Suppressor macrophage (primary cell): ENCODE data around the gene OR11A1.
"Not testable (repeated sequence)": the region's sequence is repeated elsewhere in the genome, so short reads cannot be mapped to it uniquely, and the experiment has no call there.

Experiments
- DNase-seq, 4 experiments: peaks; one replicate each; pipeline ENCODE4 v3.0.0-alpha.2; 2020 to 2022

OR11A1 gene

GRCh38 chr6:29478740-29479139 is 21.9 kb upstream of the OR11A1 start:
- DNase-seq = no peak

GRCh38 chr6:29477923-29478450 is 21.1 kb upstream of the OR11A1 start:
- no peak for DNase-seq

DNA sequence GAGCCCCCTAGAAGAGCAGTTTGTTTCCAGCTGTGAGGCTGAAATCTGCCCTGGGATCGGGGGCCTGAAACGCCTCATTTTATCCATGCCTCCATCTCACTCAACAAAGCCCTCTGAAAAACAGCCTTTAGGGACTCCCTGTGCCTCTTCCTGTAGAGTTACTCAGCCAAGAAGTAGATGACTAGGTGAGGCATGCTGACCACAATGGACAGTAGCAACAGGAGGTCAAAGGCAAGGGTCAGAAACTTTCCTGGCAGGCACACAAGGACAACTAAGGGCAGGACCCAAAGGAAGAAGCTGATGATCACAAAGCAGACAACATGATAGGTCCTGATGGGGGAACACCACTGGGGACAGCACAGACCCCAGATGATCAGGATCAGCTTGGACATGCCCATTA is 18.1 kb upstream of the OR11A1 start:
- no peak for DNase-seq

- DNase-seq = no peak
These were observed 9.4 kb upstream of the OR11A1 start for GRCh38 chr6:29466241-29466640.

DNA sequence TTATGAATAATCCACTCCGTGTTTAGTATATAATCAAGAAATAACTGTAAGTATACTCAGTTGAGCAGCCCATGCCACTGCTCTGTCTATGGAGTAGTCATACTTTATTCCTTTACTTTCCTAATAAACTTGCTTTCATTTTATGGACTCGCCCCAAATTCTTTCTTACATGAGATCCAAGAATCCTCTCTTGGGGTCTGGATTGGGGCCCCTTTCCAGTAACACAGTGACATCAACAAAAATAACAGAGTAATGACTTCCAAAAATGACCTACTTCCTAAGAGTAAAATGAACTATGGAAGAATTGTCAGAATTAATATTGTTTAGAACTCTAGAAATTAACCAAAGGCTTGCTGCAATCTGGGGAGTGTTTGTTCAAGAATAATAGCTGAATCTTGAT is 8.9 kb upstream of the OR11A1 start:
- DNase-seq = no peak

DNA sequence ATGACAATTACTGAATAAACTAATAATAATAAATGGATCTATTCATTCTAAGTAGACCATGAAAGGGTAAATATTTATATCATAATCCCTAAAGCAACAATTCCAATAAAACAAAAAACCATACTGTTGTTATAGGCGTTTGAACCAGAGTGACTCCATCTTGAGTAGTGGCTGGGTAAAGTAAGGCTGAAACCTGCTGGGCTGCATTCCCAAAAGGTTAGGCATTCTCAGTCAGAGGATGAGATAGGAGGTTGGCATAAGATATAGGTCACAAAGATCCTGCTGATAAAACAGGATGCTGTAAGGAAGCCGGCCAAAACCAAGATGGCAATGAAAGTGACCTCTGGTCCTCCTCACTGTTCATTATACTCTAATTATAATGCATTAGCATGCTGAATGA is 8.4 kb upstream of the OR11A1 start:
- no peak for DNase-seq

DNA sequence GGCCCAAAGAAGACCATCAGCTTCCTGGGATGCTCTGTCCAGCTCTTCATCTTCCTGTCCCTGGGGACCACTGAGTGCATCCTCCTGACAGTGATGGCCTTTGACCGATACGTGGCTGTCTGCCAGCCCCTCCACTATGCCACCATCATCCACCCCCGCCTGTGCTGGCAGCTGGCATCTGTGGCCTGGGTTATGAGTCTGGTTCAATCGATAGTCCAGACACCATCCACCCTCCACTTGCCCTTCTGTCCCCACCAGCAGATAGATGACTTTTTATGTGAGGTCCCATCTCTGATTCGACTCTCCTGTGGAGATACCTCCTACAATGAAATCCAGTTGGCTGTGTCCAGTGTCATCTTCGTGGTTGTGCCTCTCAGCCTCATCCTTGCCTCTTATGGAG is 5.2 kb upstream of the OR11A1 start:
- no peak for DNase-seq

- no peak for DNase-seq
These were observed 4.3 kb upstream of the OR11A1 start for GRCh38 chr6:29461021-29461814.

GRCh38 chr6:29451471-29452193 is 5.2 kb downstream of the OR11A1 start:
- no peak for DNase-seq

DNA sequence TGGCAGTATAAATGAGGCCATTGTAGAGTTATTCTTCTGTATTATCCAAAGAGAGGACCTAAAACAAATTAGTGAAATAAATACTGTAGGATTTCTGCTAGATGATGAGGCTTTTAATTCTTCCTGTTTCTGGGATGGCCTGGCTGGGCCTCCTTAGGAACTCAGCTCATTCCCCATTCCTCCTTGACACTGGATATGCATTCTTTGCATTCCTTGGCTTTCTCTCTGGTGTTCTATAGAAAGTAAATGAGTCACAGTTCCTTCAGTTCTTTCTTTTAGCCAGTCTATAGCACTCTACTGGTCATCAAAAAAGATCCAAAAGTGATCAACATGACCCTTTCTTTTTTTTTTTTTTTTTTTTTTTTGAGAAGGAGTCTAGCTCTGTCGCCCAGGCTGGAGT is 9.2 kb downstream of the OR11A1 start:
- DNase-seq = no peak

GRCh38 chr6:29444031-29444430 is 12.8 kb downstream of the OR11A1 start:
- not testable (repeated sequence) for DNase-seq

- DNase-seq = no peak
These were observed 14.2 kb downstream of the OR11A1 start for GRCh38 chr6:29442719-29443118.

DNA sequence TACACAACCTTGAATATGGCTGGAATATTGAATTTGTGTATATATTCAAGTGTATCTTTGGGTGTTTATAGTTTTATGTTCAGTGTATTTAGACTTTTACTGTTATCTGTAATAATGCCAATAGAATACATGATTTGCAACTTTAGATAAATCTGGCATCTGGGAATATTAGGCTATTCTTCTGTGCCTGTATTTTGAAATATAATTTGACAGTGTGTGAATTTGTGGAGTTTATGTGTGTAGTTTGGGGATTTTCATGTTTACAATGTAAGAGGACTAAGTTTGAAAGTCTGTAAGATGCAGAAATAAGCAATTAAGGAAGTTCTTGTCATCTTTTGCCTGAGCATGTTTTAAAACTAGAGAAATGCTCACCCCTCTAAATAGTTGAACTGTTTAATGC is 17.9 kb downstream of the OR11A1 start, which contains the start of gene OR10C1:
OR10C1 (plus strand) TSS at position 301 of the 400 bp plus-strand sequence. CDS start 710 bp downstream, outside the sequence.
- no peak for DNase-seq

DNA sequence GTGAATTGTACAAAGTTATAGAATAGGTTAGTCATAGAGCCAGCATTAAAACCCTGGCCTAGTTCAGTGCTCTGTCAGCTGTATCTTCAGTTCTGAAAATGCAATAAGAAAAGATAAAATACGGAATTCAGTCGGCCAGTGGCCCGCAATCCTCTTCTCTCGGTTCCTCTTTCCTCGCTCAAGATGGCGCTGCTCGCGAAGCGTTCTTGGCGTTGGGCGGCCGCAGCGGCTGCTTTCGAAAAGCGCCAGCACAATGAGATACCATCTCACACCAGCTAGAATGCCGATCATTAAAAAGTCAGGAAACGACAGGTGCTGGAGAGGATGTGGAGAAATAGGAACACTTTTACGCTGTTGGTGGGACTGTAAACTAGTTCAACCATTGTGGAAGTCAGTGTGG is 20.1 kb downstream of the OR11A1 start:
- DNase-seq = not testable (repeated sequence)

GRCh38 chr6:29426654-29427053 is 30.2 kb downstream of the OR11A1 start:
- no peak for DNase-seq

GRCh38 chr6:29425075-29425474 is 31.8 kb downstream of the OR11A1 start:
- no peak for DNase-seq

- DNase-seq = no peak
These were observed 32.3 kb downstream of the OR11A1 start for GRCh38 chr6:29424575-29424974.

DNA sequence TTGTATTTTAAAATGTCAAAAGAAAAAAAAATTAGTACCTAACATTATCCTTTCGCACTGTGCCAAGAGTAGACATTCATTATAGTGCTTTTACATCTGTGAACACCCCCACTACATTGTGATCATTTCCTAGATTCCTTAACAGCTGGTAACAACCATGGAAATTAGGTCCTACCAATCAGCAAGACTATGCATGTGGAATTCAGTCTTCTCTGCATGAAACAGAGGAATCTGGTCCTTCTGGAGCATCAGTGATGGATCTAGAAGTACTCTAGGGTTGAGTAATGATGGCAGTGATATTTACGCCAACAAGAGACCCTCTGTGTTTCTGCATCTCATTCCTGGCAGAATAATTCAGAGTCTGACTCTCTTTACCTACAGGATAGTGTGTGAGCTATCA is 32.7 kb downstream of the OR11A1 start:
- DNase-seq = no peak

GRCh38 chr6:29419516-29419915 is 37.4 kb downstream of the OR11A1 start:
- DNase-seq = no peak

DNA sequence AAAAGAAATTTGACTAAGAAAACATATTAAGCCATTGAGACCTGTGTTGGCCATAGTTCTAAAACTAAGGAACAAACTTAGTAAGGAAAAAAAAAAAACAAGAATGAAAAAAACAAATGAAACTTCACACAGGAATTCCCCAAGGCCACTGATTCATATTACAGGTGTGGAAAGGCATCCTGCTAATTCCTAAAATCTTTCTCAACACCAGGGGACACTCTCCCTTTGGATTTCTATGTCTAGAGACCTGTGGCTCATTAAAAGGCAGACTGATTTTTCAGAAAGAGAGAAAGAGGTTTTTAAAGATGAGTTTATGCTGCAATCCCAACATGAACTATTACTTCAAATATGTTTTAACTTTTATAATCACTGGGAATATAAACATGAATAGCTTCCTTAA is 42.3 kb downstream of the OR11A1 start, which contains the start of gene OR12D1:
OR12D1 (plus strand) TSS at position 341 of the 400 bp plus-strand sequence.
- DNase-seq = no peak

DNA sequence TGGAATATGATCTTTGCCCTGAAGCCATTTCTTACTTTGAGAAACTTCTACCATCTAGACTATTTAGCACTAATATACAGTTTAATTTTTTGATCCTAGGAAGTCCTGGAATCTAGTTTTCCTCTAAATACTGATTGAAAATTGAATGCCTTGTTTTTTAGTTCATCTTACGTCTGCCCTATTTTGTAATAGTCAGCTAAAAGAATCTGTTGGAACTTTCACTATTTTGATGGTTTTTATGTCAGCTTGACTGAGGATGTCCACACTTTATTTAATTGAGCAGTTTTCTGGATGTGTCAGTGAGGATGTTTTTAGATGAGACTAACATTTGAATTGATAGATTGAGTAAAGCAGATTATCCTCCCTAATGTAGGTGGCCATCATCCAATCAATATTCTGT is 53.1 kb downstream of the OR11A1 start:
- DNase-seq = no peak

DNA sequence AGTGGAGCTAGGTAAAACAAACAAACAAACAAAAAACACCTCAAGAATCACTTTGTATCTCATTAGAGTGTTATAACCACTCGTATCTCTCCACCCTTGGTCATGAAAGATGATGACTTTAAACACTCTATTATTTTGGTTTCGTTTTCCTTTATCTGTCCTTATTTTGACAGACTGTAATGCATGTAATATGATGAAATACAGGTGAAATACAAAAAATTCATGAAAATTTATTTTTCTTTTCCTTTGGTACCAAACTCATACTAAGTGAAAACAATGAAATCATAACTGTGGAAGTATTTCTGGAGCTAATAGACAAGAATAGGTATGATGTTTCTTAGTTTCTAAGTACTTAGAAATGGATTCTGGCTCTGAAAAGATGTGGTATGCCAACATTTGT is 57.3 kb downstream of the OR11A1 start:
- no peak for DNase-seq

DNA sequence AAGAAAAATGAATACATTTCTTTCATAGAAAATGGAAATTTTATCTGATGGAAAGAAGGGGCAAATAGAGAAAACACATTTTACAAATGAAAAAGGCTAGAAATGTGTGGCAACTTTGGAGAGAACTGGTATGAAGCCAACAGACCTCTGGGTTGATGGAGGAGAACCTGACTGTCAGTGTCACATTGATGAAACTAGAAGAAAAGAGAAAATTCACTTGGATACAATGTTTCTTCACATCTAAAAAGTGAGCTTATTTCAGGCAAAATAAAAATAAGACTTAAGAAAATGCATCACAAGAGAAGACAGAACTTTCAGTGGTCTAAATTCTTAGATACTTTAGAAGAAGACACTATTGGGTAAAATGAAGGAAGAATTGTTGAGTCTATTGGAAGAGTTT is 61.5 kb downstream of the OR11A1 start, which contains the start of gene OR12D2:
OR12D2 (plus strand) TSS at position 301 of the 400 bp plus-strand sequence. CDS start 1,069 bp downstream, outside the sequence.
- no peak for DNase-seq

DNA sequence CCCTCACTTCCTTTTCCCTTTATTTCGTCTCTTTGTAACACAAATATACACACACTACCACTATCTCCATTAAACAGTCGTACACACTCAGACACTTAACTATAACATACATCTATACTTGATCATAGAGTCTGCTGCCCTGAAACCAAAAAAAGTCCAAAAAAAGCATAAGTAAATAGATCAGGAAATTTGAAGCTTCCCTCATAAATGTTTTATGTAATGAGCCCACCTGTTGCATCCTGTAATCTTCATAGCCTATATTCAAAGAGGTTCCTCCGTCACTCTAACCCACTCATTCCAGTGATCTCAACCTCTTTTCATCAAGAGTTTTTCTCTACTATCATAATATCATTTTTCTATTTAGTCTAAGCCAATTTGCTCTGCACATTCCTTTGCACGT is 68.3 kb downstream of the OR11A1 start:
- DNase-seq = no peak
